GM18517 (cell line): ENCODE data around the gene ARVCF.

ENCODE experiments used
- ATAC-seq: cut with Tn5 transposase; IDR thresholded peaks from one replicate; pipeline ENCODE4 v1.9.1; 2021; ENCODE audit warnings: mild to moderate bottlenecking, moderate library complexity; ENCODE audit not compliant: unreplicated experiment

ARVCF gene

GRCh38 chr22:20002128-20002527 lies 14.5 kb downstream of the ARVCF start:
- ATAC-seq: no peak

GRCh38 chr22:20001082-20001638 lies 15.5 kb downstream of the ARVCF start:
- no peak for ATAC-seq

GRCh38 chr22:20000246-20001081 lies 16.2 kb downstream of the ARVCF start:
- no peak for ATAC-seq

- ATAC-seq: no peak
Observed at GRCh38 chr22:19998991-19999820, 17.4 kb downstream of the ARVCF start.

- no peak for ATAC-seq
Observed at GRCh38 chr22:19998232-19998951, 18.2 kb downstream of the ARVCF start.

- ATAC-seq: no peak
Observed at GRCh38 chr22:19997561-19998231, 18.9 kb downstream of the ARVCF start.

- no peak for ATAC-seq
Observed at GRCh38 chr22:19996694-19997384, 19.8 kb downstream of the ARVCF start.

- ATAC-seq: no peak
Observed at GRCh38 chr22:19995611-19996339, 20.8 kb downstream of the ARVCF start.

GRCh38 chr22:19994851-19995610 lies 21.6 kb downstream of the ARVCF start:
- no peak for ATAC-seq

- ATAC-seq: no peak
Observed at GRCh38 chr22:19993926-19994325, 22.7 kb downstream of the ARVCF start.

- ATAC-seq: no peak
Observed at GRCh38 chr22:19992921-19993355, 23.7 kb downstream of the ARVCF start.

- ATAC-seq: no peak
Observed at GRCh38 chr22:19992481-19992911, 24.1 kb downstream of the ARVCF start.

- ATAC-seq: no peak
Observed at GRCh38 chr22:19991645-19992451, 24.8 kb downstream of the ARVCF start.

- ATAC-seq: no peak
Observed at GRCh38 chr22:19991395-19991644, 25.3 kb downstream of the ARVCF start.

- ATAC-seq: no peak
Observed at GRCh38 chr22:19990609-19991394, 25.8 kb downstream of the ARVCF start.

GRCh38 chr22:19990188-19990587 lies 26.4 kb downstream of the ARVCF start:
- ATAC-seq: no peak

- ATAC-seq: no peak
Observed at GRCh38 chr22:19989725-19990067, 26.9 kb downstream of the ARVCF start.
